Activated naive CD4-positive, alpha-beta T cell treated with anti-CD3 and anti-CD28 coated beads for 36 hours (primary cell): ENCODE data around the gene C7orf25. TPM values are rescaled to one million over a fixed set of nuclear protein-coding genes. Genes with fewer than 3 reads are reported as not detected.
"Not testable (repeated sequence)": the region's sequence is repeated elsewhere in the genome, so short reads cannot be mapped to it uniquely, and the experiment has no call there.

ENCODE experiments used
- CTCF ChIA-PET: fragments of 350-600 bp; sonication (Branson Sonifier 250); formaldehyde crosslinking; loops from one replicate; lab custom pipeline; 2021; ENCODE audit warnings: antibody characterized with exemption; lab: Charles Lee
- DNase-seq: peaks from one replicate; pipeline ENCODE4 v3.0.0-alpha.2; 2020
- H3K27ac Mint-ChIP-seq: one replicate; pipeline ENCODE4 v1.8.0; 2021; ENCODE audit warnings: mild to moderate bottlenecking, mixed read lengths
- H3K27me3 Mint-ChIP-seq: one replicate; pipeline ENCODE4 v1.8.0; 2021; ENCODE audit warnings: low read depth, mixed read lengths
- H3K36me3 Mint-ChIP-seq: one replicate; pipeline ENCODE4 v1.8.0; 2021; ENCODE audit warnings: low read depth, mixed read lengths
- H3K4me1 Mint-ChIP-seq: one replicate; pipeline ENCODE4 v1.8.0; 2021; ENCODE audit warnings: low read depth, mixed read lengths
- H3K4me3 Mint-ChIP-seq: one replicate; pipeline ENCODE4 v1.8.0; 2021; ENCODE audit warnings: mild to moderate bottlenecking, moderate library complexity, mixed read lengths
- H3K9me3 Mint-ChIP-seq: one replicate; pipeline ENCODE4 v1.8.0; 2021; ENCODE audit warnings: mixed read lengths
- intact Hi-C: fragments of 100-400 bp; cut with micrococcal nuclease; formaldehyde crosslinking; loops from one replicate; pipeline ENCODE4 v1.15.1; 2023
- total RNA-seq, 2 experiments: library from RNA; stranded (reverse); gene quantifications; one replicate each; pipeline ENCODE4 v1.2.3, GENCODE V29; 2021

Gene C7orf25
- total RNA-seq, 2 experiments from 2014 or later, result 0.93 to 2.0 TPM

GRCh38 chr7:42902331-42902730, 9.5 kb downstream of the C7orf25 start:
- Mint-ChIP-seq H3K9me3 (peaks cover 5% of the 10 kb centered on the region), H3K36me3 (peaks cover 2% of the 10 kb centered on the region), H3K27ac (no peak overlapping the region), H3K27me3 (no peaks in the 10 kb centered on the region), H3K4me3 (no peak overlapping the region), H3K4me1 (peaks cover 2% of the 10 kb centered on the region)
- intact Hi-C loops, result no loop called here
- DNase-seq, result no peak
- CTCF ChIA-PET, result no interaction called here

DNA sequence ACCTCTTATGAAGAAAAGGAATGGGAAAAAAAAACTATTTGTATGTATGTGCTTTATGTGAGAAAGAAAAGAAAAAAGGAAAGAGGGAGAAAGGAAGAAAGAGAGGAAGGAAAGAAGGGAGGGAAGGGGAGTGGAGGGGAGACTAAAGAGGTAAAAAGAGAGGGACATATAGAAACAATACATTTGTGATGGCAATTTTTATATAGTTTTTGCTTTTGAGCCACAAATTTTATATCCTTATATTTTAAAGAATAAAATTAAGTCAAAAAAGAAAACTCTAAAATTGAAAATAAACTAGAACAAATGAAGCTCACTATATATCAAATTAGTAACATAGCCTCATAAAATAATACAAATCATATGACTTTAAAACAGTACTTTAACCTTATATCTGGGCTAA, 11.0 kb downstream of the C7orf25 start:
- CTCF ChIA-PET, result interaction anchor here (0.7 kb wide), 1 partner anchor 905 kb away, joined by 3 read pairs; no protein-coding TSS in a partner anchor
- H3K4me3 Mint-ChIP-seq, result no peak overlapping the region
- intact Hi-C loops, result no loop called here
- DNase-seq, result no peak
- H3K27me3 Mint-ChIP-seq, result peaks cover 4% of the 10 kb centered on the region
- H3K4me1 Mint-ChIP-seq, result peaks cover 2% of the 10 kb centered on the region
- H3K36me3 Mint-ChIP-seq, result peaks cover 6% of the 10 kb centered on the region
- H3K9me3 Mint-ChIP-seq, result peaks cover 12% of the 10 kb centered on the region
- no peak overlapping the region for H3K27ac Mint-ChIP-seq

GRCh38 chr7:42893346-42894240, 18.3 kb downstream of the C7orf25 start:
- peaks cover 4% of the 10 kb centered on the region for H3K27me3 Mint-ChIP-seq
- CTCF ChIA-PET, result no interaction called here
- no peak for DNase-seq
- peaks cover 20% of the 10 kb centered on the region for H3K36me3 Mint-ChIP-seq
- H3K4me3 Mint-ChIP-seq, result no peak overlapping the region
- intact Hi-C loops, result no loop called here
- H3K9me3 Mint-ChIP-seq, result peaks cover 24% of the 10 kb centered on the region
- H3K4me1 Mint-ChIP-seq, result peaks cover 5% of the 10 kb centered on the region
- H3K27ac Mint-ChIP-seq, result no peak overlapping the region

GRCh38 chr7:42886893-42887505, 24.9 kb downstream of the C7orf25 start:
- peaks cover 16% of the 10 kb centered on the region for H3K4me1 Mint-ChIP-seq
- no peak for DNase-seq
- H3K27me3 Mint-ChIP-seq, result no peaks in the 10 kb centered on the region
- CTCF ChIA-PET, result interaction anchor here (0.6 to 1.6 kb wide), 8 partner anchors 10 to 944 kb away, joined by 3 to 16 read pairs (median 3); no protein-coding TSS in a partner anchor
- H3K36me3 Mint-ChIP-seq, result no peaks in the 10 kb centered on the region
- no peaks in the 10 kb centered on the region for H3K9me3 Mint-ChIP-seq
- intact Hi-C loops, result loop anchor here (1.0 to 5.0 kb wide), 3 partner anchors 11 to 650 kb away; partner anchors contain the start of gene GLI3
- H3K4me3 Mint-ChIP-seq, result peak overlapping the region; percentile 84
- peak overlapping the region; percentile 8 for H3K27ac Mint-ChIP-seq

- Mint-ChIP-seq H3K27ac (no peak overlapping the region), H3K36me3 (no peaks in the 10 kb centered on the region), H3K4me1 (peaks cover 18% of the 10 kb centered on the region), H3K9me3 (no peaks in the 10 kb centered on the region), H3K4me3 (no peak overlapping the region), H3K27me3 (no peaks in the 10 kb centered on the region)
- CTCF ChIA-PET, result interaction anchor here (0.6 to 1.6 kb wide), 4 partner anchors 9 to 943 kb away, joined by 3 to 16 read pairs (median 4); no protein-coding TSS in a partner anchor
- no peak for DNase-seq
- intact Hi-C loops, result loop anchor here (5.0 kb wide), 2 partner anchors 376 to 649 kb away; partner anchors contain the start of gene GLI3
These were observed 25.7 kb downstream of the C7orf25 start for GRCh38 chr7:42886129-42886528.

DNA sequence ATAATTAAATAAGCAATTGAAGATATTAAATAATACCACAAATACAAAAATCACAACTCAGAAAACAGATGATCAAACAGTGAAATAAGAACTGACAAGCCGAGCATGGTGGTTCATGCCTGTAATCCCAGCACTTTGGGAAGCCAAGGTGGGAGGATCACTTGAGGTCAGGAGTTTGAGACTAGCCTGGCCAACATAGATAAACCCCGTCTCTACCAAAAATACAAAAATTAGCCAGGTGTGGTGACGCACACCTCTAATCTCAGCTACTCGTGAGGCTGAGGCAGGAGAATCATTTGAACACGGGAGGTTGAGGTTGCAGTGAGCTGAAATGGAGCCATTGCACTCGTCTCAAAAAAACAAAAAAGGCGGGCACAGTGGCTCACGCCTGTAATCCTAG, 26.7 kb downstream of the C7orf25 start:
- H3K27ac Mint-ChIP-seq, H3K9me3 Mint-ChIP-seq, H3K4me3 Mint-ChIP-seq, H3K27me3 Mint-ChIP-seq, DNase-seq, H3K36me3 Mint-ChIP-seq: not testable (repeated sequence)
- CTCF ChIA-PET, result interaction anchor here (0.6 to 0.7 kb wide), 2 partner anchors 39 to 585 kb away, joined by 3 to 4 read pairs; no protein-coding TSS in a partner anchor
- intact Hi-C loops, result loop anchor here (5.0 kb wide), 2 partner anchors 377 to 648 kb away; partner anchors contain the start of gene GLI3
- H3K4me1 Mint-ChIP-seq, result peaks cover 18% of the 10 kb centered on the region

DNA sequence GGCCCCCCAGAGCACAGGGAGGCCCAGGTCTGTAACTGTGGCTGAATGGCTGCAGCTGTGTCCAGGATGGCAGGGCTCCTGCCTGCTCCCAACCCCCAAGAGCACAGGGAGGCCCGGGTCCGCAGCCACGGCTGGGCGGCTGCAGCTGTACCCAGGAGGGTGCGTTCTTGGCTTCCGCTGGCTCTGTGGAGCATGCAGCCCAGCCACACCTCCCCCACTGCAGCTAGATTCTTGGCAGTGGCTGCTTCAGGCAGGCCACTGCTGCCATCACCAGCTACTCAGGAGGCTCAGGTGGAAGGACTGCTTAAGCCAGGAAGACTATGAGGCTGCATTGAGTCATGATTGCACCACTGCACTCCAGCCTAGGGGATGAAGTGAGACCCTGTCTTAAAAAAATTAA, 27.9 kb downstream of the C7orf25 start:
- CTCF ChIA-PET, result no interaction called here
- intact Hi-C loops, result no loop called here
- H3K36me3 Mint-ChIP-seq, result no peaks in the 10 kb centered on the region
- no peaks in the 10 kb centered on the region for H3K27me3 Mint-ChIP-seq
- DNase-seq, result no peak
- H3K4me3 Mint-ChIP-seq, result no peak overlapping the region
- peaks cover 16% of the 10 kb centered on the region for H3K4me1 Mint-ChIP-seq
- H3K9me3 Mint-ChIP-seq, result no peaks in the 10 kb centered on the region
- no peak overlapping the region for H3K27ac Mint-ChIP-seq

DNA sequence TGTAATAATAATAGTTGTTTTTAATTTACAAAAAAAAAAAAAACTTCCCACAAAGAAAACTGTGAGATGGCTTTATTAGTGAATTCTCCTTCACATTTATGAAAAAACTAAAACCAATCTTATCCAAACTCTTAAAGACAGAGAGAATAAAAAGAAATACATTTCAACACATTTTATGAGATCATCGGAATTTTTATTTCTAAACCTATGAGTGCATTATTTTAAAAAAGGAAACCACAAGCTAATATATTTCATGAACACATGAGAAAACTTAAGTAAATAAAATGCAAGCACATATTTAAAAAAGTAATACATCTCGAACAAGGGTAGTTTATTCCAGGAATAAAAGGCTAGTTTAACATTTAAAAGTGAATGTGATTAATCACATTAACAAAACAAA, 31.5 kb downstream of the C7orf25 start:
- DNase-seq, result no peak
- CTCF ChIA-PET, result no interaction called here
- Mint-ChIP-seq H3K9me3 (no peaks in the 10 kb centered on the region), H3K36me3 (no peaks in the 10 kb centered on the region), H3K4me3 (no peak overlapping the region), H3K27me3 (no peaks in the 10 kb centered on the region), H3K4me1 (peaks cover 2% of the 10 kb centered on the region), H3K27ac (no peak overlapping the region)
- intact Hi-C loops, result no loop called here

DNA sequence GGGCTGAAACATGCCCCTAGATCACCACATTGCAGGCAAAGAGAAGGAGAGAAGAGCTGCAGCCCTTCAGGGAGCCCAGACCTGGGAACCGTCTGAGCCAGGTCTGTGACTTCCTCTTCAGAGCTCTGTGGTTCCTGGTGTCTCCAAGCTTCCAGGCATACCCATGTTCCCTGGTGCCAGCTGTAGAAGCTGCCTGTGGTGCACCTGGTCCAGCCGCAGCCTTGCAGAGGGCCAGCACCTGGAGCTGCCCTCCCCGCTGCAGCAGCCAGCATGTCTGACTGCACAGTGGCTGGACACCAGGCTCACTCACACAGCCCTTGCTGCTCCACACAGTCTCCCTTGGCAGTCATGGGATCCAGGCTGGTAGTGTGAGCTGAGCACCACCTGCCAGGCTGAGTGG, 33.6 kb downstream of the C7orf25 start:
- H3K36me3 Mint-ChIP-seq, result no peaks in the 10 kb centered on the region
- no peak for DNase-seq
- H3K4me1 Mint-ChIP-seq, result peaks cover 2% of the 10 kb centered on the region
- H3K27ac Mint-ChIP-seq, result no peak overlapping the region
- intact Hi-C loops, result no loop called here
- CTCF ChIA-PET, result interaction anchor here (0.9 to 2.8 kb wide), 4 partner anchors 8 to 935 kb away, joined by 3 to 16 read pairs (median 7); no protein-coding TSS in a partner anchor
- H3K27me3 Mint-ChIP-seq, result no peaks in the 10 kb centered on the region
- no peaks in the 10 kb centered on the region for H3K9me3 Mint-ChIP-seq
- no peak overlapping the region for H3K4me3 Mint-ChIP-seq

DNA sequence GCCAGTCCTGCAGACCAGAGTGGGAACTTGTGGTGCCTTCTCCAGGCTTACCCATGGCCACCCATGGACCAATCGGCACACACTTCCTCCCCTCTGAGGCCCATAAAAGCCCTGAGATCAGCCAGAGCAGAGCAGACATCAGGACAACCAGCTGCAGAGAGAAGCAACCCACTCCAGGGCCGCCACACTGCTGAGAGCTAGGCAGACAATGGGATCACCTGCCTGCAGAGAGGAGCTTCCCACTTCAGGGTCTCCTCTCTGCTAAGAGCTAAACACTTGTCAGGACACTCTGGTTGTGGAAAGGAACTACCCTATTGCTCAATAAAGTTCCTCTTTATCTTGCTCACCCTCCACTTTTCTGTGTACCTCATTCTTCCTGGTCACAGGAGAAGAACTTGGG, 34.0 kb downstream of the C7orf25 start:
- H3K27me3 Mint-ChIP-seq, result no peaks in the 10 kb centered on the region
- CTCF ChIA-PET, result interaction anchor here (0.6 to 2.8 kb wide), 6 partner anchors 9 to 937 kb away, joined by 3 to 16 read pairs (median 6); no protein-coding TSS in a partner anchor
- no peaks in the 10 kb centered on the region for H3K36me3 Mint-ChIP-seq

GRCh38 chr7:42876182-42877068, 35.4 kb downstream of the C7orf25 start:
- intact Hi-C loops, result loop anchor here (1.0 to 2.0 kb wide), 4 partner anchors 11 to 936 kb away; no protein-coding TSS in a partner anchor
- H3K4me1 Mint-ChIP-seq, result no peaks in the 10 kb centered on the region
- no peak overlapping the region for H3K4me3 Mint-ChIP-seq
- H3K27me3 Mint-ChIP-seq, result no peaks in the 10 kb centered on the region
- no peaks in the 10 kb centered on the region for H3K9me3 Mint-ChIP-seq
- CTCF ChIA-PET, result interaction anchor here (0.6 to 2.8 kb wide), 18 partner anchors 10 to 990 kb away, joined by 3 to 16 read pairs (median 4); no protein-coding TSS in a partner anchor
- peak; percentile 82 for DNase-seq
- no peak overlapping the region for H3K27ac Mint-ChIP-seq
- no peaks in the 10 kb centered on the region for H3K36me3 Mint-ChIP-seq

More for the DNA sequence above, 34.0 kb downstream of the C7orf25 start:
- intact Hi-C loops, result loop anchor here (2.0 kb wide), 1 partner anchor 901 kb away; no protein-coding TSS in a partner anchor
- H3K4me3 Mint-ChIP-seq, result no peak overlapping the region
- H3K4me1 Mint-ChIP-seq, result peaks cover 2% of the 10 kb centered on the region
- H3K9me3 Mint-ChIP-seq, result no peaks in the 10 kb centered on the region
- no peak for DNase-seq
- H3K27ac Mint-ChIP-seq, result no peak overlapping the region
